ENCODE results near the gene DHH. TPM values are rescaled to one million over a fixed set of nuclear protein-coding genes. Genes with fewer than 3 reads are reported as not detected.

DHH gene
- total and polyA plus RNA-seq, 9 of the 15 experiments (the other 6 are each of a cell fraction or from before 2014, with no cell fraction given) = 0.07 to 2.6 (median 0.54) TPM

GRCh38 chr12:49109641-49110463 lies 15.3 kb upstream of the DHH start (continued):
- TF ChIP-seq MGA (IDR thresholded peaks at IDR 0.05) (no peak), ZFPM2 (CRISPR knock-in tag; IDR thresholded peaks at IDR 0.05) (no peak), MCM3 (IDR thresholded peaks at IDR 0.05) (no peak), ATF2 (CRISPR knock-in tag; IDR thresholded peaks at IDR 0.05) (no peak), CXXC5 (CRISPR knock-in tag; IDR thresholded peaks at IDR 0.05) (no peak), CHD1 (IDR thresholded peaks at IDR 0.05; ENCODE audit: low read length) (peak; percentile 32), GTF2E2 (tag; IDR thresholded peaks at IDR 0.05) (no peak), HCFC1 (IDR thresholded peaks at IDR 0.05; ENCODE audit: low read depth, low read length) (no peak), RBFOX2 (IDR thresholded peaks at IDR 0.05; ENCODE audit: low read depth, low read length) (no peak), MCM5 (IDR thresholded peaks at IDR 0.05; ENCODE audit: low read depth) (no peak), ZNF174 (CRISPR knock-in tag; IDR thresholded peaks at IDR 0.05) (no peak), RFX5 (IDR thresholded peaks at IDR 0.05; ENCODE audit: low read depth, low read length) (no peak), ZNF699 (CRISPR knock-in tag; IDR thresholded peaks at IDR 0.05; ENCODE audit: insufficient replicate concordance) (no peak), MTA1 (IDR thresholded peaks at IDR 0.05; ENCODE audit: borderline replicate concordance) (no peak), NR3C1 (CRISPR knock-in tag; IDR thresholded peaks at IDR 0.05) (no peak), CREM (IDR thresholded peaks at IDR 0.05; ENCODE audit: low read depth) (peak; percentile 16; the same call in 1 of the 2 replicates), TEAD1 (CRISPR knock-in tag; IDR thresholded peaks at IDR 0.05) (0 out of 4 replicates have a peak, but pooled peaks of 1 of the 2 experiments have one; percentile 51)
